ENCODE results near the gene AARSD1.
"Not testable (repeated sequence)": the region's sequence is repeated elsewhere in the genome, so short reads cannot be mapped to it uniquely, and the experiment has no call there.

AARSD1 gene

GRCh38 chr17:42964161-42964932 lies at the start of gene AARSD1:
Gene AARSD1 (minus strand): TSS chr17:42964454. CDS start chr17:42964440, 14 bp downstream.
- peak; percentile 92 for DNase-seq (ENCODE audit: low spot score)

- no peak for DNase-seq (ENCODE audit: low spot score)
Observed at GRCh38 chr17:43013296-43013695, 49.0 kb upstream of the AARSD1 start.

GRCh38 chr17:43011728-43012472 lies 47.6 kb upstream of the AARSD1 start:
- no peak for DNase-seq (ENCODE audit: low spot score)

DNA sequence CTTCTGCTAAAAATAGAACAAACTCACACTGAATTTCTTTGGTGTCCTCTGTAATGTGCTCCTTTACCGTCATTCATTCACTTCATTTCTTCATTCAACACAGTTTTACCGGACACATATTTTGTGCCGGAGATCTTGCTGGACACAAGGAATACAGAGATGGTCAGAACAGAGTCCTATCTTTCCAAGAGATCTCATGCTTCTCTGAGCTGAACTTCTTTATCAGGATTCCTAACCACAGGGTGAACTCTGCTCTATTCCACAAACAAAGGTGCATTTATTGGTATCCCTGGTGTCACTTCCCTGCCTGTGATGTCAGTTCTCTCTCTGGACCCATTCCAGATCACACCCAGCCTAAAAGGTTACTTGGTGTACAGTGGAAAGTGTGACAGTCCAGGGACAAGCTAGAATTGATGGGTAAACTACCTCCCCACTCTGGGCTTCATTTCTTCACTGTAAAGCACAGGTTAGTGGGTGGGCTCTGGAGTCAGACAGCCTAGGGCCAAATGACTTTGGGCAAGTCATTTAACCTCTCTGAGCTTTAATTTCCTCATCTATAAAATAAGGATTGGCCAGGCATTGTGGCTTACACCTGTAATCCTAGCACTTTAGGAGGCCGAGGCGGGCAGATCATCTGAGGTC lies 46.5 kb upstream of the AARSD1 start:
- DNase-seq (ENCODE audit: low spot score), result no peak

GRCh38 chr17:43006639-43007551 lies 42.6 kb upstream of the AARSD1 start, which contains the start of gene IFI35:
Gene IFI35 (plus strand): TSS chr17:43006784. CDS start chr17:43006948, 164 bp downstream.
- peak; percentile 88 for DNase-seq (ENCODE audit: low spot score)

DNA sequence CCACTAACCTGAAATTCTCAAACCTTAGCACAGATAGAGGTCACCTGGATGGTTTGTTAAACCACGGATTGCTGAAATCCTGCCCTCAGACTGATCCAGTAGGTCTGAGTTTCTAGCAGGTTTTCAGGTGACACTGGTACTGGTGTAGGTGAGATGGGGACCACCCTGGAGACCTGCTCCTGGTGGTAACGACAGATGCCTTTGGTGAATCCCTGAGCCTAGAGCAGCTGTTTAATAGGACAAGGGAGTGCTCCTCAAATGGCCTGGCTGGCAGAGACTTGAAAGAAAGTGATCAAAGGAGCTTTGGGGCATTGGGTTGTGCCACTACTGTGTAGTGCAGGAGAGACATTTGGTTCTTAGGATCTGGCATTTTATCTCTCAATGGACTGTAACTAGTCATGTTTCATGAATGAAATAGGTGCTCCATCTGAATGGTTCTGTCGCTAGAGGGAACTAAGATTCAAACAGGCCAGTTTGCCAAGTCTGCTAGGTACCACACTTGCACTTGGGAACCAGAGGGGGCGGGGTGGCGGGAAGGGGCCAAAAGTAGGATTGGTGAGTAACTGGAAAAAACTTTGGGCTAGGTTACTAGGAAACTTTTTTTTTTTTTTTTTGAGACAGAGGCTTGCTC lies 39.4 kb upstream of the AARSD1 start:
- DNase-seq (ENCODE audit: low spot score), result no peak

DNA sequence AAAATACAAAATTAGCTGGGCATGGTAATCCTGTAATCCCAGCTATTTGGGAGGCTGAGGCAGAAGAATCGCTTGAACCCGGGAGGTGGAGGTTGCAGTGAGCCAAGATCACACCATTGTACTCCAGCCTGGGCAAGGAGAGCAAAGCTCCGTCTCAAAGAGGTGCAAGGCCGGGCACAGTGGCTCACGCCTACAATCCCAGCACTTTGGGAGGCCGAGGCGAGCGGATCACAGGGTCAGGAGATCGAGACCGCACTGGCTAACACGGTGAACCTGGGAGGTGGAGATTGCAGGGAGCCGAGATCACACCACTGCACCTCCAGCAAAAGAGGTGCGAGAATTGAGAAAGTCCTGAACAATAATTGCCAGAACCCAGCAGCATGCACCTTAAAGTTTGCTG lies 36.6 kb upstream of the AARSD1 start:
- DNase-seq (ENCODE audit: low spot score), result not testable (repeated sequence)

DNA sequence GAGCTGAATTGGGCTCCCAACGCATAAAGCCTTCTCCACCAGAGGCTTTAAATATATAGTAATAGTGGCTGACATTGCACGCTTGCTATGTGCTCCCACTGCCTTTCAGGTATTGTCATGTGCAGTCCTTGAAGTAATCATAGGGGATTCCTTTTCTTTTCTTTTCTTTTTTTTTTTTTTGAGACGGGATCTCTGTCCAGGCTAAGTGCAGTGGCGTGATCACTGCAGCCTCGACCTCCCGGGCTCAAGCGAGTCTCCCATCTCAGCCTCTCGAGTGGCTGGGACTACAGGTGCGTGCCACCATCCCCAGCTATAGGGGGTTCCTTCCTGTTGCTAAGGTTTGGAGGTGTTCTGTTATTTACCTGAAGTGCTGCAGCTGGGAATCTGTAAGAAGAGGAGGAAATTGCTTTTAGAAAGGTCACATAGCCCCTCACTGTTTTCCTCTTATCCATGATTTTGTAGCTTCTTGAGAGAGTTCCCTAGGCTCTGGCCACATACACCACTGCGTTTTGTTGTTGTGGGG lies 34.8 kb upstream of the AARSD1 start:
- DNase-seq (ENCODE audit: low spot score), result no peak

DNA sequence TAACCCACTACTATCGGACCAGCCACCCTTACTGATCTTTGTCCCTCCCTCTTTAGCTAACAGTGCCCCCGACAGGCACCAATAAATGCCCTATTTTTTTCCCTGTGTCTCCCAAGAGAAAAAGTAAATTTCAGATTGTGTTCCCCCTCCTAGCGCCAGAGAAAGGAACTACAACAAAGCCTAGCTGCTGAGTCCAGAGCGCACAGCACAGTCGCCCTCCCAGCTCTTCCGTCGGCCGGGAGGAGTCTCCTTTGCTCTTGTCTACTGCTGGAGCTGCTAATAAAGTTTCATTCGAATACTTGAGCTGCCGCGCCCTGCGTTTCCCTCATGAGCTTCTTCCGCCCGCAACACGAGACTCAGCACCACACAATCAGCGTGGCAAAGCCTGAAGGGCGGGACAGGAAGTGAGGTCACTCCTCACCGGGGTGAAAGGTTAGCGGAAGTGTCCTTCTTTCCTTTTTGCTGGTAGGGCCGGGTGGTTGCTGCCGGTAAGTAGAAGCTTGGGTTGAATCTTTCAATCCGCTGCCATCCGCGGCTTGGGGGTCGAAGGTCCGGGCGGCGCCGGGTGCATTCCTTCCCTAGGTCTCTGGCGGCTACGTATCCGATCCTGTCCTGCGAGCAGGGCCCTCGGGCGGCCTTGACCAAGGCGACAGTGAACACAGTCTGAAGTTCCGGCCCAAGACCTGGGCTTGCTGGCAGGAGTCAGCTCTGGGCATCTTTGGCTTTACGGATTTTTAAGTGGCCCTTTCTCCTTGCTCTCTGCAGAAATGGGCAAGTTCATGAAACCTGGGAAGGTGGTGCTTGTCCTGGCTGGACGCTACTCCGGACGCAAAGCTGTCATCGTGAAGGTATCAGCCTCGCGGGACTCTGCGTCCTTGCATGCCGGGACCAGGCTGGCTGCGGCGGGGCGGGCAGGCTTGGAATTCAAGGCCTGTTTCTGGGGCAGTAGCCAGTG lies 34.0 kb upstream of the AARSD1 start, which contains the start of gene RPL27:
Gene RPL27 (plus strand): TSS at position 436 of the 955 bp plus-strand sequence. CDS start 332 bp downstream, at position 768.
- peak; percentile 94 for DNase-seq (ENCODE audit: low spot score)

DNA sequence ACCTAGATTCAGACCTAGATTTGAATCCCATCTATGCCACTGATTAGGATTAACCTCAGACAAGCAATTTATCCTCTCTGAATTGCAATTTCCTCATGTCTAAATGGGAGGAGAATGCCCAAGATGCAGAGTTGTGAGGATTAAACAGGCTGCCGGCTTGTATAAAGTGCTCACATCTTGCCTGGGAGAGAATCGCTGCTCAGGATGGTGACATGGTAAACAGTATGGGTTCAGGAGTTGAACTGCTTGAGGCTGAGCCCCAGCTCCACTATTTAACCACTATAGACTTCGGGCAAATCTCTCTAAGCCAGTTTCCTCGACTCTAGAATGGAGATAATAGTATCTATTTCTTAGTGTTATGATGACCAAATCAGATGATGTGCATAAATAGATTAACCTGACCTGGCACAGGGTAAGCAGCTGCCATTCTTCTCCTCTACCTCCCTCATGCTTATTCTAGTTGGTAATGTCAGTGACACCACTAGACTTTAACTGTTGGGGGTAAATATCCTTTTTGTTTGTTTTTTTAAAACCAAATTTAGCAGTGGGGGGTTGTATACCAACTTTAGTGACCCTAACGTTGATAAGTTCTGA lies 33.2 kb upstream of the AARSD1 start:
- DNase-seq (ENCODE audit: low spot score), result no peak

DNA sequence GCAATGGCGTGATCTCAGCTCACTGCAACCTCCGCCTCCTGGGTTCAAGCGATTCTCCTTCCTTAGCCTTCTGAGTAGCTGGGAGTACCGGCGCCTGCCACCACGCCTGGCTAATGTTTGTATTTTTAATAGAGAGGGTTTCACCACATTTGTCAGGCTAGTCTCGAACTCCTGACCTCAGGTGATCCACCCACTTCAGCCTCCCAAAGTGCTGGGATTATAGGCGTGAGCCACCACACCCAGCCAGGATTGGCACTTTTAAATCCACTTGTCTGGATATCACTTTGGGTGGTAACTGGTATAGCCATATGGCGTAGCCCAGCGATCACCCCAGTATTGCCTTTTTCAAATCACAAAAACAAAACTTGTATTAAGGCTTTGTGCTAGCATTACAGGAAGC lies 29.7 kb upstream of the AARSD1 start:
- not testable (repeated sequence) for DNase-seq (ENCODE audit: low spot score)

GRCh38 chr17:42992872-42993271 lies 28.6 kb upstream of the AARSD1 start:
- no peak for DNase-seq (ENCODE audit: low spot score)

DNA sequence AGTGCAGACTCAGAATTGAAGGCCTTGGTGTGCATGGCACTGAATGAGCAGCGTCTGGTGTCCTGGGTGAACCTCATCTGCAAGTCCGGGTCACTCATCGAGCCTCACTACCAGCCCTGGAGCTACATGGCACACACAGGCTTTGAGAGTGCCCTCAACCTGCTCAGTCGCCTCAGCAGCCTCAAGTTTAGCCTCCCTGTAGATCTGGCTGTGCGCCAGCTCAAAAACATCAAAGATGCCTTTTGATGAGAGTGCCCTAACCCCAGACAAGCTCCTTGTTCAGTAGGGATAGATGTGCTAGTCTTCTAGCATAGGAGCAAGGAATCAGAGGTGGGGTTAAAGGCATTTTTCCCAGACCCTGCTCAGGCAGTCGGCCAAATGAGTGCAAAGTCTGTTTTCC lies 27.2 kb upstream of the AARSD1 start:
- DNase-seq (ENCODE audit: low spot score), result no peak

GRCh38 chr17:42989726-42990652 lies 25.7 kb upstream of the AARSD1 start:
- DNase-seq (ENCODE audit: low spot score), result peak; percentile 53

DNA sequence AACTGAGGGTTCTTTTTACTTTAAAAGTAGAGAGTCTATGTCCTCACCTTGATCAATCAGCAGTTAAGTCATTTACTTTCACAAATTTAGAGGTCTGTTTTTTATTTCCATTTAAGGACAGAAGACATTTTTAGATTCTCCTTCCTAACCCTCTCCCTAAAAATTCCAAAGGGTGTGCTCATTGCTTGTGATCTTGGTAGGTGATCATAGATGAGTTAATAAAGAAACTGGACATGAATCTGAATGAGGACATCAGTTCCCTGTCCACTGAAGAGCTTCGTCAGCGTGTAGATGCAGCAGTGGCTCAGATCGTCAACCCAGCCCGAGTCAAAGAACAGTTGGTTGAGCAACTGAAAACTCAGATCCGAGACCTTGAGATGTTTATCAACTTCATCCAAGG lies 24.9 kb upstream of the AARSD1 start:
- DNase-seq (ENCODE audit: low spot score), result no peak

DNA sequence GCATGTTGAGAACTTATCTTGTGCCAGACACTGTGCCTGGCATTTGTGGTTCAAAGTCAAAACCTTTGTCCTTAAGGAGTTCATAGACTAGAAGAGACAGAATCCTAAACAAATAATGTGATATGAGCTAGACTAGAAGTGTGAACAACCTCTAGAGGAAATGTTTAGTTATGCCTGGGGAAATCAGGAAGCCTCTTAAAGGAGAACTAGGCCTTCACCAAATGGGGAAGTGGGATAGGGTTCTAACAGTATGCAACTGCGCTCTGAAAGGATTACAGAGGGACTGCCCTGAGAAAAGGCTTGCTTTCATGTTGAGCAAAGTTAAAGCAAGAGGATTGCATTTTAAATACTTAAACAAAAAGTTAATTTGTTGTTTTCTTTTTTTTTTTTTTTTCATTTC lies 21.0 kb upstream of the AARSD1 start:
- no peak for DNase-seq (ENCODE audit: low spot score)

DNA sequence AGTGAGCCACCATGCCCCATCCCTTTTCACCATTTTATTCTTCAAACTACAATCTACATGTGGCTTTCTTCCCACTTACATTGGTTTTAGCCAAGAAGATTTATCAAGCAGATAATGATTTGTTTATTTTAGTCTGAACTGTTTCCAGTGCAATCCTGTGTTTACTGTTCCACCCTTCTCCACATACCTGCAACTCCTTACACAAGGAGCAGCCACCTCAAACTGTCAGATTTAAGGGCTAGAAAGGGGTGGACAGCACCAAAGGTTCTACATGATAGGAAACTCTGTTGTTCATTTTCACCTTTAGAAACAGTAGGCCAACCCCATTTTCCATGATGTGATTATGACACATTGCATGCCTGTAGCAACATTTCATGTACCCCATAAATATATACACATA lies 18.0 kb upstream of the AARSD1 start:
- no peak for DNase-seq (ENCODE audit: low spot score)

- DNase-seq (ENCODE audit: low spot score), result peak; percentile 60
Observed at GRCh38 chr17:42980766-42981397, 16.6 kb upstream of the AARSD1 start.

All from hepatic stellate cell (primary cell).